Mesenchymal stem cell (in vitro differentiated cells and primary cell): ENCODE measurements around the gene NAALADL2.

ENCODE experiments used
- DNase-seq: peaks from one replicate; pipeline ENCODE4 v3.0.0-alpha.2; 2013
- H2AFZ ChIP-seq: one replicate; pipeline ENCODE4 v1.6.1; 2013; ENCODE audit warnings: low read depth, mild to moderate bottlenecking, control low read depth, inconsistent platforms, low read length, moderate library complexity
- H2AK5ac ChIP-seq: 2 replicates; pipeline ENCODE4 v1.6.1; 2013; ENCODE audit warnings: low read length, moderate library complexity, mild to moderate bottlenecking, inconsistent platforms; ENCODE audit not compliant: severe bottlenecking
- H2BK120ac ChIP-seq: one replicate; pipeline ENCODE4 v1.6.1; 2013; ENCODE audit warnings: low read depth, mild to moderate bottlenecking, inconsistent platforms, low read length, moderate library complexity
- H2BK12ac ChIP-seq, 2 experiments: one replicate each; pipeline ENCODE4 v1.6.1; 2013; ENCODE audit warnings: inconsistent platforms in 2 of 2, low read length in 2 of 2, mild to moderate bottlenecking in 2 of 2, moderate library complexity in 2 of 2, control low read depth in 1 of 2
- H2BK15ac ChIP-seq: one replicate; pipeline ENCODE4 v1.6.1; 2013; ENCODE audit warnings: mild to moderate bottlenecking, low read depth, inconsistent platforms; ENCODE audit not compliant: poor library complexity, severe bottlenecking
- H2BK5ac ChIP-seq: 2 replicates; pipeline ENCODE4 v1.6.1; 2013; ENCODE audit warnings: low read depth, mild to moderate bottlenecking, low read length, control low read depth, inconsistent platforms; ENCODE audit not compliant: poor library complexity, severe bottlenecking
- H3K14ac ChIP-seq, 2 experiments: one replicate each; pipeline ENCODE4 v1.6.1; 2013; ENCODE audit warnings: inconsistent platforms in 2 of 2, low read length in 2 of 2, control low read depth in 1 of 2, mild to moderate bottlenecking in 1 of 2, moderate library complexity in 1 of 2
- H3K18ac ChIP-seq, 2 experiments: one replicate each; pipeline ENCODE4 v1.6.1; 2013; ENCODE audit warnings: inconsistent platforms in 2 of 2, low read length in 2 of 2, control low read depth in 1 of 2, low read depth in 1 of 2, mild to moderate bottlenecking in 1 of 2
- H3K23ac ChIP-seq, 2 experiments: one replicate each; pipeline ENCODE4 v1.6.1; 2013; ENCODE audit warnings: inconsistent platforms in 2 of 2, low read length in 2 of 2, mild to moderate bottlenecking in 2 of 2, moderate library complexity in 2 of 2, control low read depth in 1 of 2
- H3K27ac ChIP-seq: 2 replicates; pipeline ENCODE4 v1.5.1; 2013; ENCODE audit warnings: mild to moderate bottlenecking, moderate library complexity, low read length, control low read depth, inconsistent platforms; ENCODE audit not compliant: poor library complexity, severe bottlenecking
- H3K27me3 ChIP-seq, 2 experiments: 2 replicates each; pipeline versions ENCODE4 v1.6.1 to v1.7.0; 2013; ENCODE audit warnings: low read length in 2 of 2, mild to moderate bottlenecking in 2 of 2, moderate library complexity in 2 of 2, control low read depth in 1 of 2, inconsistent platforms in 1 of 2; ENCODE audit not compliant: control insufficient read depth in 1 of 2, insufficient read depth in 1 of 2
- H3K36me3 ChIP-seq, 2 experiments: 2 replicates each; pipeline versions ENCODE4 v1.6.1 to v1.7.0; 2013; ENCODE audit warnings: low read length in 2 of 2, control low read depth in 1 of 2, inconsistent platforms in 1 of 2, low read depth in 1 of 2, mild to moderate bottlenecking in 1 of 2; ENCODE audit not compliant: insufficient read depth in 2 of 2, control insufficient read depth in 1 of 2
- H3K4ac ChIP-seq, 2 experiments: one replicate each; pipeline ENCODE4 v1.6.1; 2013; ENCODE audit warnings: inconsistent platforms in 2 of 2, low read length in 2 of 2, mild to moderate bottlenecking in 2 of 2, moderate library complexity in 2 of 2, control low read depth in 1 of 2, low read depth in 1 of 2
- H3K4me1 ChIP-seq: 2 replicates; pipeline ENCODE4 v1.6.1; 2013; ENCODE audit warnings: low read depth, low read length, control low read depth; ENCODE audit not compliant: control insufficient read depth, insufficient read depth
- H3K4me2 ChIP-seq: 2 replicates; pipeline ENCODE4 v1.6.1; 2013; ENCODE audit warnings: low read length, mild to moderate bottlenecking, inconsistent platforms; ENCODE audit not compliant: poor library complexity, severe bottlenecking
- H3K4me3 ChIP-seq, 2 experiments: 2 replicates each; pipeline versions ENCODE4 v1.5.1 to v1.7.0; 2013; ENCODE audit warnings: low read length in 2 of 2, mild to moderate bottlenecking in 2 of 2, control low read depth in 1 of 2, low read depth in 1 of 2; ENCODE audit not compliant: insufficient read depth in 1 of 2
- H3K79me1 ChIP-seq: replicated peaks from 2 replicates; pipeline ENCODE4 v1.6.1; 2013; ENCODE audit warnings: mild to moderate bottlenecking, control low read depth, low read length, inconsistent platforms; ENCODE audit not compliant: poor library complexity, severe bottlenecking
- H3K9ac ChIP-seq: 2 replicates; pipeline ENCODE4 v1.7.0; 2013; ENCODE audit warnings: mild to moderate bottlenecking, low read length, moderate library complexity
- H3K9me3 ChIP-seq: 2 replicates; pipeline ENCODE4 v1.7.0; 2013; ENCODE audit warnings: mild to moderate bottlenecking, low read length; ENCODE audit not compliant: control insufficient read depth
- H4K8ac ChIP-seq: one replicate; pipeline ENCODE4 v1.6.1; 2013; ENCODE audit warnings: inconsistent platforms, mild to moderate bottlenecking, low read length, moderate library complexity
- H4K91ac ChIP-seq: one replicate; pipeline ENCODE4 v1.6.1; 2013; ENCODE audit warnings: mild to moderate bottlenecking, low read length, inconsistent platforms
- WGBS: methylation state at CpG from one replicate; pipeline ENCODE4 v1.1.7; 2013; ENCODE audit warnings: mixed read lengths; 5-methylcytosine and 5-hydroxymethylcytosine counted together

The NAALADL2 gene

GRCh38 chr3:175294793-175295192 lies 435.7 kb downstream of the NAALADL2 start:
- 66% methylated on average over 2 of the region's 2 CpGs for WGBS
- Histone ChIP-seq H3K4me2 (no peak overlapping the region), H4K91ac (no peak overlapping the region), H2BK12ac (no peak overlapping the region), H3K4me3 (no peak overlapping the region), H3K18ac (no peak overlapping the region), H3K23ac (no peak overlapping the region), H2AFZ (no peak overlapping the region), H2AK5ac (no peak overlapping the region), H3K27me3 (no peaks in the 10 kb centered on the region), H2BK120ac (no peak overlapping the region), H3K4me1 (no peaks in the 10 kb centered on the region), H3K9ac (no peak overlapping the region), H4K8ac (no peak overlapping the region), H3K36me3 (no peaks in the 10 kb centered on the region), H3K27ac (no peak overlapping the region), H2BK15ac (no peak overlapping the region), H3K14ac (no peak overlapping the region), H3K9me3 (no peaks in the 10 kb centered on the region), H3K4ac (no peak overlapping the region), H3K79me1 (no peaks in the 10 kb centered on the region), H2BK5ac (no peak overlapping the region)
- no peak for DNase-seq

DNA sequence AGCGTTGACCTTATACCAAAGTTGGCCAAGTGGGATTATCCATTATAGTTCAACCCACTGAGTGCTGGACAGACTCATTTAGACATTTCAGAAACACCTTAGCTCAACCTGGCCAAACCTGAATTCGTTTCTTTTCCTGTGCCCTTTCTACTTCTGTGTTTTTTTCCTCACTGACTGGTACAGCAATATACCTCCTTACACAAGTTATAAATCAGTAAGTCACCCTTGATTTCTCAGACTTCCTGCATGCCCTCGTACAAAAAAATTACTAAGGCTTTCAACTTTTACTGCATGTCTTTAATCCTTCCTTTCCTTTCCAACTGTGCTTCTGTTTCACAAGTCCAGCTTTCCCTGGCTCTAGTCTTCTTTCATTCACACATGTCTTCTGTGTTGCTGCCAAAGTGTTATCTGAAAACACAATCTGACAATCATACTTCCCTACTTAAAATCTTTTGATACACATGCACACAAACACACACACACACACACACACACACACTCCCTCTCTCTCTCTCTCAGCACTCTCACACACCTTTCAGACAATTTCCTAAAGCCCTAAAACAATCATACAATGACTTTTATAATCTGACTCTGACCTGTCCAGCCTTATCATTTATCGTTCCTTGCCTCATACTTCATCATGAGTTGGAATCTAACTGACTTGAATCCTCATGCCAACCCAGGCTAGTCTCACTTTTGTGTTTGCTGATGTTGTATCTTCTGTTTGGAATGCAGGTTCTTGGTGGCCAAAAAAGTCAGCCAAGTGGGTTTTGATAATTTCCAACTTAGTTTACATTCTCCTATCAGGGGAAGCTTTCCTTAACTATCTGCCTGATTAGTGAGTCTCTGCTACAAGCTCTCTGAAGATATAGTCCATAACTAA lies 436.4 kb downstream of the NAALADL2 start:
- H3K27me3 ChIP-seq = no peaks in the 10 kb centered on the region
- no peaks in the 10 kb centered on the region for H3K4me1 ChIP-seq
- DNase-seq = no peak
- H3K79me1 ChIP-seq = no peaks in the 10 kb centered on the region
- no peaks in the 10 kb centered on the region for H3K36me3 ChIP-seq
- no peak overlapping the region for H4K91ac ChIP-seq
- H3K27ac ChIP-seq = no peak overlapping the region
- H2AFZ ChIP-seq = no peak overlapping the region
- H3K9me3 ChIP-seq = no peaks in the 10 kb centered on the region
- no peak overlapping the region for H3K18ac ChIP-seq
- H2BK120ac ChIP-seq = no peak overlapping the region
- H3K4me3 ChIP-seq = no peak overlapping the region
- no peak overlapping the region for H3K9ac ChIP-seq
- no peak overlapping the region for H2BK12ac ChIP-seq
- no peak overlapping the region for H2BK5ac ChIP-seq
- H3K23ac ChIP-seq = no peak overlapping the region
- no peak overlapping the region for H4K8ac ChIP-seq
- H3K14ac ChIP-seq = no peak overlapping the region
- WGBS = 73% methylated on average over 4 of the region's 4 CpGs
- no peak overlapping the region for H3K4me2 ChIP-seq
- H2BK15ac ChIP-seq = no peak overlapping the region
- no peak overlapping the region for H2AK5ac ChIP-seq
- H3K4ac ChIP-seq = no peak overlapping the region

DNA sequence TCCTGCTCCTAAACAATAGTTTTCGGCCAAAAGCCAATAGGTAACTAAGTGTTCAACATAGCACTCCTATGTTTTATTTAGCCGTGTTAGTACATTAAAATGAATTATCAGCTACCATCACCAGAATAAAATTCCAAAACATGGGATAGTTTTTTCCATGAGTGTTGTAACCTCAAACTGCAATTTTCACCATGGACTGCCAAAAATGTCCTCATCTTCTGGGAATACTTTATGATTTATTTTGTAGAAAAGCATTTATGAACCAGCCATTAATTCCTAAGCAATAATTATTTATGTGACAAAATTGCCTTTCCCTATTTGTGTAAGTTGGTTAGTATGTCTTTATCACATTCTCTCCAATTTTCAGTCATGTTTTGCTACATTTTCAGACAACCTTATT lies 438.1 kb downstream of the NAALADL2 start:
- H3K4me1 ChIP-seq = no peaks in the 10 kb centered on the region
- no peak overlapping the region for H3K4me2 ChIP-seq
- no peak overlapping the region for H4K8ac ChIP-seq
- no peak overlapping the region for H3K9ac ChIP-seq
- H2AK5ac ChIP-seq = no peak overlapping the region
- no peaks in the 10 kb centered on the region for H3K27me3 ChIP-seq
- WGBS = 100% methylated on average over 1 of the region's 2 CpGs
- no peak overlapping the region for H2AFZ ChIP-seq
- H3K27ac ChIP-seq = no peak overlapping the region
- no peak overlapping the region for H2BK12ac ChIP-seq
- H3K4ac ChIP-seq = no peak overlapping the region
- H3K4me3 ChIP-seq = no peak overlapping the region
- DNase-seq = no peak
- H3K36me3 ChIP-seq = no peaks in the 10 kb centered on the region
- no peak overlapping the region for H4K91ac ChIP-seq
- no peak overlapping the region for H2BK120ac ChIP-seq
- no peak overlapping the region for H2BK5ac ChIP-seq
- H2BK15ac ChIP-seq = no peak overlapping the region
- no peak overlapping the region for H3K23ac ChIP-seq
- H3K9me3 ChIP-seq = no peaks in the 10 kb centered on the region
- H3K14ac ChIP-seq = no peak overlapping the region
- no peaks in the 10 kb centered on the region for H3K79me1 ChIP-seq
- H3K18ac ChIP-seq = no peak overlapping the region

GRCh38 chr3:175301741-175302140 lies 442.6 kb downstream of the NAALADL2 start:
- WGBS = 97% methylated on average over 2 of the region's 3 CpGs
- Histone ChIP-seq H3K4me1 (no peaks in the 10 kb centered on the region), H2AK5ac (no peak overlapping the region)

More at GRCh38 chr3:175301741-175302140, 442.6 kb downstream of the NAALADL2 start:
- no peak overlapping the region for H3K4ac ChIP-seq
- no peak overlapping the region for H4K8ac ChIP-seq
- no peak overlapping the region for H3K27ac ChIP-seq
- H3K4me3 ChIP-seq = no peak overlapping the region
- no peak overlapping the region for H2BK5ac ChIP-seq
- H2AFZ ChIP-seq = no peak overlapping the region
- H3K27me3 ChIP-seq = no peaks in the 10 kb centered on the region
- no peak overlapping the region for H3K9ac ChIP-seq
- no peak overlapping the region for H3K14ac ChIP-seq
- no peak overlapping the region for H3K4me2 ChIP-seq
- H3K18ac ChIP-seq = no peak overlapping the region
- no peak overlapping the region for H2BK15ac ChIP-seq
- no peaks in the 10 kb centered on the region for H3K36me3 ChIP-seq
- H4K91ac ChIP-seq = no peak overlapping the region
- no peaks in the 10 kb centered on the region for H3K79me1 ChIP-seq
- no peaks in the 10 kb centered on the region for H3K9me3 ChIP-seq
- DNase-seq = no peak
- H2BK12ac ChIP-seq = no peak overlapping the region
- H3K23ac ChIP-seq = no peak overlapping the region
- H2BK120ac ChIP-seq = no peak overlapping the region
